Upper lobe of right lung (tissue), 1 donor: Measurements from ENCODE around the gene ZDHHC1. TPM values are rescaled to one million over a fixed set of nuclear protein-coding genes. Genes with fewer than 3 reads are reported as not detected.
A peak's percentile ranks its signal among the peaks of the same experiment; 100 is the strongest.

Experiments
- ATAC-seq: fragments of 200-7000 bp; cut with Tn5 transposase; one replicate; pipeline ENCODE4 v1.9.1; 2020; ENCODE audit warnings: mild to moderate bottlenecking, moderate library complexity
- DNase-seq: peaks from one replicate; pipeline ENCODE4 v3.0.0-alpha.2; 2020
- H3K27ac ChIP-seq: fragments of 200-600 bp; one replicate; pipeline ENCODE4 v1.8.0; 2022
- H3K27me3 ChIP-seq: fragments of 200-600 bp; one replicate; pipeline ENCODE4 v1.8.0; 2022; ENCODE audit warnings: mild to moderate bottlenecking
- H3K36me3 ChIP-seq: fragments of 200-600 bp; one replicate; pipeline ENCODE4 v1.8.0; 2022
- H3K4me1 ChIP-seq: fragments of 200-600 bp; one replicate; pipeline ENCODE4 v1.8.0; 2022
- H3K4me3 ChIP-seq: fragments of 200-600 bp; one replicate; pipeline ENCODE4 v1.8.0; 2022; ENCODE audit warnings: mild to moderate bottlenecking
- H3K9me3 ChIP-seq: fragments of 200-600 bp; one replicate; pipeline ENCODE4 v1.8.0; 2022
- CTCF ChIP-seq: fragments of 200-600 bp; IDR thresholded peaks from one replicate; pipeline ENCODE4 v1.8.0; 2022; ENCODE audit warnings: antibody characterized with exemption
- intact Hi-C: fragments of 100-400 bp; cut with DNase I; formaldehyde crosslinking; loops from one replicate; pipeline ENCODE4 v1.11.0; 2022
- total RNA-seq: library from RNA; stranded (reverse); fragmentation: NEBNext Ultra II Directional; extraction: Animal tissue kit (Norgen Biotek cat#: 25700); gene quantifications from one replicate; pipeline ENCODE4 v1.2.1, GENCODE V29; 2021
- donor health status: DM: no; HTN: yes; CAD: no; lungs with severe emphysema.

Gene ZDHHC1
- total RNA-seq, 1 donor from 2014 or later, result 11.1 TPM

- Histone ChIP-seq H3K4me1 (peaks cover 26% of the 10 kb centered on the region), H3K27me3 (no peaks in the 10 kb centered on the region), H3K4me3 (no peak overlapping the region), H3K9me3 (no peaks in the 10 kb centered on the region), H3K27ac (no peak overlapping the region), H3K36me3 (no peaks in the 10 kb centered on the region)
- TF ChIP-seq CTCF, result no peak
- peak; percentile 68 for ATAC-seq
- intact Hi-C loops, result loop anchor here (10.0 kb wide), 1 partner anchor 115 kb away; the partner anchor contains the start of gene PLEKHG4
- DNase-seq, result peak; percentile 80
Measured at GRCh38 chr16:67389911-67390815, 26.1 kb downstream of the ZDHHC1 start.

- no peaks in the 10 kb centered on the region for H3K9me3 ChIP-seq
- peaks cover 20% of the 10 kb centered on the region for H3K4me1 ChIP-seq
- no peaks in the 10 kb centered on the region for H3K36me3 ChIP-seq
- intact Hi-C loops, result no loop called here
- no peaks in the 10 kb centered on the region for H3K27me3 ChIP-seq
- TF ChIP-seq CTCF, result no peak
- DNase-seq, result peak; percentile 36
- ATAC-seq, result no peak
- no peak overlapping the region for H3K27ac ChIP-seq
- H3K4me3 ChIP-seq, result no peak overlapping the region
Measured at GRCh38 chr16:67388591-67388990, 27.7 kb downstream of the ZDHHC1 start.

GRCh38 chr16:67388191-67388590 is 28.1 kb downstream of the ZDHHC1 start:
- TF ChIP-seq CTCF, result no peak
- ATAC-seq (no peak), DNase-seq (peak; percentile 45)
- no peaks in the 10 kb centered on the region for H3K27me3 ChIP-seq
- H3K4me3 ChIP-seq, result no peak overlapping the region
- no peaks in the 10 kb centered on the region for H3K36me3 ChIP-seq
- no peaks in the 10 kb centered on the region for H3K9me3 ChIP-seq
- intact Hi-C loops, result no loop called here
- peaks cover 16% of the 10 kb centered on the region for H3K4me1 ChIP-seq
- H3K27ac ChIP-seq, result no peak overlapping the region

GRCh38 chr16:67387479-67388079 is 28.7 kb downstream of the ZDHHC1 start:
- ATAC-seq, result no peak
- DNase-seq, result peak; percentile 20
- H3K4me3 ChIP-seq, result no peak overlapping the region
- no peak overlapping the region for H3K27ac ChIP-seq
- H3K9me3 ChIP-seq, result no peaks in the 10 kb centered on the region
- H3K4me1 ChIP-seq, result peaks cover 11% of the 10 kb centered on the region
- intact Hi-C loops, result no loop called here
- no peaks in the 10 kb centered on the region for H3K27me3 ChIP-seq
- no peak for TF ChIP-seq CTCF
- no peaks in the 10 kb centered on the region for H3K36me3 ChIP-seq

GRCh38 chr16:67386861-67387455 is 29.3 kb downstream of the ZDHHC1 start:
- DNase-seq (peak; percentile 33), ATAC-seq (no peak)
- Histone ChIP-seq H3K4me1 (peaks cover 10% of the 10 kb centered on the region), H3K27me3 (no peaks in the 10 kb centered on the region), H3K27ac (no peak overlapping the region), H3K9me3 (no peaks in the 10 kb centered on the region), H3K4me3 (no peak overlapping the region), H3K36me3 (no peaks in the 10 kb centered on the region)
- intact Hi-C loops, result no loop called here
- no peak for TF ChIP-seq CTCF
